Measurements from ENCODE around the gene MROH8.

Gene MROH8

GRCh38 chr20:37198932-37199660, 19.7 kb upstream of the MROH8 start:
- no peak for DNase-seq

- DNase-seq, result no peak
These were observed 15.5 kb upstream of the MROH8 start for GRCh38 chr20:37194621-37195417.

GRCh38 chr20:37193821-37194220, 14.5 kb upstream of the MROH8 start:
- no peak for DNase-seq

DNA sequence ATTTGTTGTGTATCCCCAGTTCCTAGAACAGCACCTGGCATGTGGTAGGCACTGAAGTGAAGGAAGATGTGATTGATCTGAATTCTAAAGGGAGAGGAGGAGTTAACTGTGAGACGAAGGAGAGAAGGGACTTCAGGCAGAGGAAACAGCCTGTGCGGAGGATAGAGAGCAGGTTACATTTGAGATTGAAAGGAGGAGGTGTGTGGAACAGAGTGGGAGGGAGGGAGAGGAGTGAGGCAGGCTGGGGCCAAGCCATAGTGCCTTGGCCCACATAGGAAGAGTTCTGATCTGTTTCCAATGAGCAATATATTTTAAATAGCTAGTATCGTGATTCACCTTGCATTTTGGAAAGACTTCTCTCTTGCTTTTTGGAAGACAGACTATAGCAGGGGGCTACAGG, 13.9 kb upstream of the MROH8 start:
- no peak for DNase-seq

DNA sequence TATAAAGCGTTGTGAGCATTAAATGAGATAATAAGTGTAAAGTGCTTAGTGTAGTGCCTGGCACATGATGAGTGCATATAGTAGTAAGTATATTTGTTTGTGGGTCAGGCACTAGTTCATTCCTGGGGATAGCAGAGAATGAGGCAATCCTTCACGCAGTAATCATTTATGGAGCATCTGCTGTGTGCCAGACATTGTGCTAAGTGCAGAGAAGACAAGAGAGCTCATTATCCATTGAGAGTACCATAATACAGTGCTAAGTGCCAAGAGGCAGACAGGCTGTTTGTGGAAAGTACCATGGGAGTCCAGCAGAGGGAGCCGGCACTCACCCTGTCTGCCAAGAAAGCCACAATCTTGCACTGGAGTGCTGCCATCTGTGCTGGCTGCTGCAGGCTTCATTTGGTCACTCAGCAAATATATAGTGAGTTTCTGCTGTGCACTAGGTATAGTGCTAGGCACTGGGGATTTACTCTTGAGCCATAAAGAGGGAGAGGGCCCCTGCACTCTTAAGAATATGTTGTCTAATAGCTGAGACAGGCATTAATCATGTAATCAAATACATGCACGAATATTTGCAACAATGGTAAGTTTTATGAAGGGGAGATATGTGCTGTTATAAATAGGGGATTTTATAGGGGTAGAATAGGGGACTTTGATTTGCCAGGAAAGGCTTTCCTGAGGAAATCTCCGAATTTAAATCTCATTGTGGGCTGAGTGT, 12.9 kb upstream of the MROH8 start:
- DNase-seq, result peak; percentile 63 to 66

DNA sequence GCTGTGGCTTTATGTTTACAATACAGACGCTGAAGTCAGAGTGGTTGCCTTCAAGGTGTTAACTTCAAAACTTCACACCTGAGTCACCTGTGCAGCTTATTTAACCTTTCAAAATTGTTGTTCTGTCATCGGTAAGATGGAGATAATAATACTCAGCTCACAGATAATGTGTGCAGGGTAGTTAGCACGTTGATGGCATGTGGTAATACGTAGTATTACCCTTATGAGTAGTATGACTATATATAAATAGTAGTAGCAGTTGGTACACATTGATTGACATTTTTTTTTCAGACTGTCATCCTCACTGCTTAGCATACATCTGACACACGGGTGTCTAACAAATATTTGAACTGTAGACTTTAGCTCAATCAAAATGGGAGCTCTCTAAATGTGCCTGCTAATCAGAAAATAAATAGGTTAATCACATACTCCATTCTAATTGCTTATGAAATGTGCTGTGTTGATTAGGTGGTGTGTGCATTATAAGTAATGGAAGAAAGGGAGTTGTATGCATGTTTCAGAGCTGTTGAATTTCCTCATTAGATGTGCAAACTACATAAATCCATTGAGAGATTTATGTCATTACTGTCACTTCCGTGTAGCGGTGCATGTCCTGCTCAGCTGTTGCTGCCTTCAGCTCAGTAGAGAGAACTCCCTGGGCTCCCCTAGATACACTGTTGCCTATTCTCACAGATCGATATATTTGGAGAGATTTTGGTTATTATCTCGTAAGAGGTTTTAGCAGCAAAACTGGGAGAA, 11.2 kb upstream of the MROH8 start:
- no peak for DNase-seq

GRCh38 chr20:37189416-37190016, 10.2 kb upstream of the MROH8 start:
- DNase-seq, result no peak

DNA sequence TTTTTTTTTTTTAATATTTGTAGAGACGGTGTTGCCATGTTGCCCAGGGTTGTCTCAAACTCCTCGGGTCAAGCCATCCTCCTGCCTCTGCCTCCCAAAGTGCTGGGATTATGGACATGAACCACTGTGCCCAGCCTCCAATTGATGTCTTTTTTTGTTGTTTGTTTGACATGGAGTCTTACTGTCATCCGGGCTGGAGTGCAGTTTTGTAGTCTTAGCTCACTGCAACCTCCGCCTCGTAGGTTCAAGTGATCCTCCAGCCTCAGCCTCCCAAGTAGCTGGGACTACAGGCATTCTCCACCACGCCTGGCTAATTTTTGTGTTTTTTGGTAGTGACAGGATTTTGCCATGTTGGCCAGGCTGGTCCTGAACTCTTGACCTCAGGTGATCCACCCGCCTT, 9.4 kb upstream of the MROH8 start:
- DNase-seq, result no peak

GRCh38 chr20:37185686-37186085, 6.3 kb upstream of the MROH8 start:
- DNase-seq, result no peak

GRCh38 chr20:37179683-37180524, 556 bp upstream of the MROH8 start:
- no peak for DNase-seq

- DNase-seq, result no peak
These were observed 6.5 kb downstream of the MROH8 start for GRCh38 chr20:37172836-37173235.

DNA sequence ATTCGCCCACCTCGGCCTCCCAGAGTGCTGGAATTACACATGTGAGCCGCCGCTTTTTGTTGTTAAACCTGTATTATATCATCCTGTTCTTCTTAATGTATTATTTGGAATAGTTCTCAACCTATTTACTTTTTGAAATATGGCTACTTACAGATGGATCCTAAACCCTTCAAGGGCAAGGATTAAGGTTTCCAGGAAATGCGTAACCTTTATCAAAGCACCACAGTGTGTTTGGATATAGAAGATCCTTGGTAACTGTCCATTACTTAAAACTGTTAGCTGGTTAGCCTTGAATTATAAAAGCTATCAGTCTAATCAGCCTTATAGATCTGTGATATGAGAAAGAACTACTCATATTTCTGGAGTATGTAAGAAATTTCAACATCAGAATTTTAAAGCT, 12.5 kb downstream of the MROH8 start:
- DNase-seq, result no peak

GRCh38 chr20:37165031-37165430, 14.3 kb downstream of the MROH8 start:
- no peak for DNase-seq

- DNase-seq, result no peak
These were observed 15.4 kb downstream of the MROH8 start for GRCh38 chr20:37163832-37164554.

DNA sequence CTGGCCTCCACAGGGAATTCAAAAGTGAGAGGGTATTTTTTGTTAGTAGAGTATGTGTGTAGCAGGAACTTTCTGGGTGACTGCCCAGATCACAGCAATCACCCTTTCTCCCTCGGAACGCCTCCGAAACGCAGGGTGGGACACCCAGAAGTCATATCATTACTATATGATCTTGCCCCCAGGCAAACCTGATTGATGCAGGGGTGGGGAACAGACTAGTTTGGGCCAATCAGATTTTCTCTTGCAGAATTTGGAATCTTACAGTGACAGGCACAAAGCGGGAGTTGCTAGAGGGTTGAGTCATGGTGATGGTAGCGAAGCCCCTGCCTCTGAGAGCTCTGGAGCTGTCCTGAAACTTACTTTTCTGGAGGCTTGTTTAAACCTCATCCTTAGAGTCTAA, 16.7 kb downstream of the MROH8 start:
- no peak for DNase-seq

- no peak for DNase-seq
These were observed 17.4 kb downstream of the MROH8 start for GRCh38 chr20:37161830-37162549.

DNA sequence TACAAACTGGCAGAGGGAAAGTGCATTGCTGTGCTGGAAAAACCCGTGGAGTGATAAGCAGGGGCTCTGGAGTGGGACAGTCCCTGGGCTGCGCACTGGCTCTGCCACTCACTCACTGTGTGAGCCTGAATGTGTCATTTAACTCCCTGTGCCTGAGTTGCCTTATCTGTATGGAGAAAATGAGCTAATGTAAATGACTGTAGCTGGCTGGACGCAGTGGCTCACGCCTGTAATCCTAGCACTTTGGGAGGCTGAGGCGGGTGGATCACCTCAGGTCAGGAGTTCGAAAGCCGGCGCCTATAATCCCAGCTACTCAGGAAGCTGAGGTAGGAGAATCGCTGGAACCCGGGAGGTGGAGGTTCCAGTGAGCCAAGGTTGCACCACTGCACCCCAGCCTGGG, 18.7 kb downstream of the MROH8 start:
- no peak for DNase-seq

GRCh38 chr20:37158248-37158647, 21.1 kb downstream of the MROH8 start:
- no peak for DNase-seq

- DNase-seq, result no peak
These were observed 23.4 kb downstream of the MROH8 start for GRCh38 chr20:37155987-37156386.

- DNase-seq, result no peak
These were observed 24.6 kb downstream of the MROH8 start for GRCh38 chr20:37154684-37155298.

All from activated CD4-positive, alpha-beta T cell treated with anti-CD3 and anti-CD28 coated beads, Interleukin-2, amount 50 U/mL, for 4 hours (primary cell).